MM.1S (cell line): ENCODE results near the gene PIP4K2A.

Source experiments
- DNase-seq: peaks from one replicate; pipeline ENCODE4 v3.0.0-alpha.2; 2015
- H2AFZ ChIP-seq: fragments of 300-600 bp; sonication (generic); 2 replicates; pipeline ENCODE4 v1.6.0; 2016; ENCODE audit warnings: antibody characterized with exemption, low read length
- H3F3A ChIP-seq: fragments of 300-600 bp; sonication (generic); 2 replicates; pipeline ENCODE4 v1.6.1; 2016; ENCODE audit warnings: mild to moderate bottlenecking, antibody characterized with exemption, low read length, moderate library complexity, mixed read lengths; ENCODE audit not compliant: insufficient read depth
- H3K27ac ChIP-seq: fragments of 300-600 bp; sonication (generic); 2 replicates; pipeline ENCODE4 v1.5.1; 2016; ENCODE audit warnings: mild to moderate bottlenecking, low read length
- H3K27me3 ChIP-seq: fragments of 300-600 bp; sonication (generic); replicated peaks from 2 replicates; pipeline ENCODE4 v1.6.0; 2016; ENCODE audit warnings: low read length; ENCODE audit not compliant: insufficient read depth
- H3K36me3 ChIP-seq: fragments of 300-600 bp; sonication (generic); replicated peaks from 2 replicates; pipeline ENCODE4 v1.6.1; 2016; ENCODE audit warnings: mild to moderate bottlenecking, low read length, mixed read lengths; ENCODE audit not compliant: insufficient read depth
- H3K4me1 ChIP-seq: fragments of 300-600 bp; sonication (generic); 2 replicates; pipeline ENCODE4 v1.6.1; 2016; ENCODE audit warnings: low read length, mixed read lengths
- H3K4me2 ChIP-seq: fragments of 300-600 bp; sonication (generic); 2 replicates; pipeline ENCODE4 v1.6.0; 2016; ENCODE audit warnings: low read depth, low read length
- H3K4me3 ChIP-seq: fragments of 300-600 bp; sonication (generic); 2 replicates; pipeline ENCODE4 v1.5.1; 2016; ENCODE audit warnings: low read length, mixed read lengths
- H3K79me2 ChIP-seq: fragments of 300-600 bp; sonication (generic); 2 replicates; pipeline ENCODE4 v1.6.1; 2016; ENCODE audit warnings: mixed run types, low read length, mixed read lengths
- H3K9ac ChIP-seq: fragments of 300-600 bp; sonication (generic); 2 replicates; pipeline ENCODE4 v1.6.1; 2016; ENCODE audit warnings: low read length, mixed read lengths
- H3K9me2 ChIP-seq: fragments of 300-600 bp; sonication (generic); replicated peaks from 2 replicates; pipeline ENCODE4 v1.6.1; 2016; ENCODE audit warnings: mild to moderate bottlenecking, low read length, mixed read lengths; ENCODE audit not compliant: insufficient read depth
- H3K9me3 ChIP-seq: fragments of 300-600 bp; sonication (generic); replicated peaks from 2 replicates; pipeline ENCODE4 v1.6.1; 2016; ENCODE audit warnings: mild to moderate bottlenecking, low read length, mixed read lengths; ENCODE audit not compliant: insufficient read depth
- H4K20me1 ChIP-seq: fragments of 300-600 bp; sonication (generic); 2 replicates; pipeline ENCODE4 v1.6.1; 2016; ENCODE audit warnings: mild to moderate bottlenecking, low read length, moderate library complexity, mixed read lengths; ENCODE audit not compliant: insufficient read depth
- EZH2 ChIP-seq: fragments of 300-600 bp; sonication (generic); optimal IDR thresholded peaks from 2 replicates; pipeline ENCODE3; 2017; ENCODE audit warnings: low read depth, mild to moderate bottlenecking, antibody characterized with exemption, low read length, mixed read lengths
- EZH2phosphoT487 ChIP-seq: fragments of 300-600 bp; sonication (generic); IDR thresholded peaks from 2 replicates; pipeline ENCODE4 v1.6.1; 2018; ENCODE audit warnings: antibody characterized with exemption, low read length
- TF ChIP-seq, protein P1 (sequence below): fragments of 300-600 bp; sonication (generic); IDR thresholded peaks from 2 replicates; pipeline ENCODE4 v1.5.1; 2016; ENCODE audit warnings: antibody characterized with exemption, low read length, mixed read lengths

The PIP4K2A gene

DNA sequence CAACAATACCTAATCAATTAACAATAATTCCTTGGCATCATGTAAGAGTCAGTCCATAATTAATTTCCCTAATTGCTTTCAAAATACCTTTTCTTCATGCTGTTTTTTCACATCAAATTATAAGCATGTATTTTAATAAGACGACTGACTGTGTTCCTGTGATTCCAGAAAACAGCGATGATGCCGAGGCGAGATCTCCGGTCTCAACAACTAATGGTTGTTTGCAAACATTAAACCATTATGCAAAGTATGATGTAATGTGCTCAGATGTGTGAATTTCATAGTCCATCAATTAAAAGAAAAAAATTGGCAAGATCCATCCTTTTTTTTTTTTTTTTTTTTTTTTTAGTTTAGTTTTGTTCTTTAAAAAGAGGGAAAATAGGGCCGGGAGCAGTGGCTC lies 44.5 kb upstream of the PIP4K2A start:
- Histone ChIP-seq H3K79me2 (no peaks in the 10 kb centered on the region), H2AFZ (no peak overlapping the region), H3K9me3 (no peaks in the 10 kb centered on the region), H3K36me3 (no peaks in the 10 kb centered on the region), H3F3A (no peaks in the 10 kb centered on the region), H3K9ac (no peak overlapping the region), H3K4me3 (no peak overlapping the region), H4K20me1 (no peaks in the 10 kb centered on the region), H3K4me1 (no peaks in the 10 kb centered on the region), H3K27ac (no peak overlapping the region), H3K27me3 (no peaks in the 10 kb centered on the region), H3K4me2 (no peak overlapping the region), H3K9me2 (no peaks in the 10 kb centered on the region)
- no peak for DNase-seq
- TF ChIP-seq, protein P1, sequence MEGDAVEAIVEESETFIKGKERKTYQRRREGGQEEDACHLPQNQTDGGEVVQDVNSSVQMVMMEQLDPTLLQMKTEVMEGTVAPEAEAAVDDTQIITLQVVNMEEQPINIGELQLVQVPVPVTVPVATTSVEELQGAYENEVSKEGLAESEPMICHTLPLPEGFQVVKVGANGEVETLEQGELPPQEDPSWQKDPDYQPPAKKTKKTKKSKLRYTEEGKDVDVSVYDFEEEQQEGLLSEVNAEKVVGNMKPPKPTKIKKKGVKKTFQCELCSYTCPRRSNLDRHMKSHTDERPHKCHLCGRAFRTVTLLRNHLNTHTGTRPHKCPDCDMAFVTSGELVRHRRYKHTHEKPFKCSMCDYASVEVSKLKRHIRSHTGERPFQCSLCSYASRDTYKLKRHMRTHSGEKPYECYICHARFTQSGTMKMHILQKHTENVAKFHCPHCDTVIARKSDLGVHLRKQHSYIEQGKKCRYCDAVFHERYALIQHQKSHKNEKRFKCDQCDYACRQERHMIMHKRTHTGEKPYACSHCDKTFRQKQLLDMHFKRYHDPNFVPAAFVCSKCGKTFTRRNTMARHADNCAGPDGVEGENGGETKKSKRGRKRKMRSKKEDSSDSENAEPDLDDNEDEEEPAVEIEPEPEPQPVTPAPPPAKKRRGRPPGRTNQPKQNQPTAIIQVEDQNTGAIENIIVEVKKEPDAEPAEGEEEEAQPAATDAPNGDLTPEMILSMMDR, result no peak
- no peak for TF ChIP-seq EZH2phosphoT487
- no peak for TF ChIP-seq EZH2

DNA sequence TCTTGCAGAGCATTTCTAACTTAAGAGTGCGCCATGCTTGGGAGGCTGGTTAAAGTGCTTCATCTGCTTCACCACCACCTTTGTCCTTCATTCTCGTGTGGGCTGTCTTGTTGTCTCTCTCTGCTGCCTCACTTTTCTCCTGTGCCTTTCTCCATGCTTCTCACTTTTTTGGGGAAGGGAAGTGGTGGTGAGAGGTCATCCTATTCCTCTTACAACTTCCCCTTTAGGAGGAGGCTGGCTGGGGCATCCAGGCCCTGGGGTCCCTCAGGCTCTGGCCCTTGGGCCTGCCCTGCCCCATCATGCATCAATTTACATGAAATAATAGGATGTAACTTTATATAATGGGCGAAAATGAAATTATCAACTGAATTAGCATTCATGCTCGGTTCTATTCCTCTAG lies 39.9 kb upstream of the PIP4K2A start:
- Histone ChIP-seq H3K27ac (no peak overlapping the region), H3K9ac (no peak overlapping the region), H3K36me3 (no peaks in the 10 kb centered on the region), H3K79me2 (no peaks in the 10 kb centered on the region), H4K20me1 (no peaks in the 10 kb centered on the region), H3K27me3 (no peaks in the 10 kb centered on the region), H2AFZ (no peak overlapping the region), H3K9me3 (no peaks in the 10 kb centered on the region), H3F3A (no peaks in the 10 kb centered on the region), H3K4me2 (no peak overlapping the region), H3K9me2 (no peaks in the 10 kb centered on the region; the same call in 1 of the 2 replicates), H3K4me3 (no peak overlapping the region), H3K4me1 (peaks cover 6% of the 10 kb centered on the region; the same call in 1 of the 2 replicates)
- TF ChIP-seq EZH2phosphoT487 (no peak), EZH2 (no peak)
- TF ChIP-seq, protein P1, result no peak
- no peak for DNase-seq

DNA sequence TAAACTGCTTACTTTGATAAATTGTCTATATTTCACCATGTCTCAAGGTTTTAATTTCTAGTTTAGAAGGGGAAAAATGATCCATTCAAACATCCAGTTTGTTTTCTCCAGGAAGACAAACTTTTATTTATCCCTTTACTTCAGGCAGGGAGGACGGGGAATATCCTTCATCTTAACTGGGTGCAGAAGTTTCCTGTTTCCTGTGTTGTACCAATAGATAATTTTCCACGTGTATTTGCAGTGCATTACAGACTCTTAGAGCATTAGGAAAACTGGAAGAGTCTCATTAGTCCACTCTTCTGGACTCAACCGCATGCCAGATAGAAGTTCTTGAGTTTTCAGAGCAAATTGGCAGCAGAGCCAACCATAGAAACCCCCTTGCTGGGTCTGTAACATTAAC lies 39.4 kb upstream of the PIP4K2A start:
- Histone ChIP-seq H3K9ac (no peak overlapping the region), H3K27me3 (no peaks in the 10 kb centered on the region), H3K4me3 (no peak overlapping the region), H3K4me1 (peaks cover 6% of the 10 kb centered on the region; the same call in 1 of the 2 replicates), H3K79me2 (no peaks in the 10 kb centered on the region), H3K9me3 (no peaks in the 10 kb centered on the region), H3K27ac (no peak overlapping the region), H3F3A (no peaks in the 10 kb centered on the region), H3K9me2 (no peaks in the 10 kb centered on the region; the same call in 1 of the 2 replicates), H4K20me1 (no peaks in the 10 kb centered on the region), H3K4me2 (no peak overlapping the region), H2AFZ (no peak overlapping the region), H3K36me3 (no peaks in the 10 kb centered on the region)
- TF ChIP-seq, protein P1, result no peak
- TF ChIP-seq EZH2phosphoT487, result no peak
- no peak for DNase-seq
